NCI-H345 (cell line): ENCODE results near the gene GDPD5.

Source experiments
- DNase-seq: peaks from one replicate; lab custom pipeline; 2025; lab: John Stamatoyannopoulos, UW

Gene GDPD5

DNA sequence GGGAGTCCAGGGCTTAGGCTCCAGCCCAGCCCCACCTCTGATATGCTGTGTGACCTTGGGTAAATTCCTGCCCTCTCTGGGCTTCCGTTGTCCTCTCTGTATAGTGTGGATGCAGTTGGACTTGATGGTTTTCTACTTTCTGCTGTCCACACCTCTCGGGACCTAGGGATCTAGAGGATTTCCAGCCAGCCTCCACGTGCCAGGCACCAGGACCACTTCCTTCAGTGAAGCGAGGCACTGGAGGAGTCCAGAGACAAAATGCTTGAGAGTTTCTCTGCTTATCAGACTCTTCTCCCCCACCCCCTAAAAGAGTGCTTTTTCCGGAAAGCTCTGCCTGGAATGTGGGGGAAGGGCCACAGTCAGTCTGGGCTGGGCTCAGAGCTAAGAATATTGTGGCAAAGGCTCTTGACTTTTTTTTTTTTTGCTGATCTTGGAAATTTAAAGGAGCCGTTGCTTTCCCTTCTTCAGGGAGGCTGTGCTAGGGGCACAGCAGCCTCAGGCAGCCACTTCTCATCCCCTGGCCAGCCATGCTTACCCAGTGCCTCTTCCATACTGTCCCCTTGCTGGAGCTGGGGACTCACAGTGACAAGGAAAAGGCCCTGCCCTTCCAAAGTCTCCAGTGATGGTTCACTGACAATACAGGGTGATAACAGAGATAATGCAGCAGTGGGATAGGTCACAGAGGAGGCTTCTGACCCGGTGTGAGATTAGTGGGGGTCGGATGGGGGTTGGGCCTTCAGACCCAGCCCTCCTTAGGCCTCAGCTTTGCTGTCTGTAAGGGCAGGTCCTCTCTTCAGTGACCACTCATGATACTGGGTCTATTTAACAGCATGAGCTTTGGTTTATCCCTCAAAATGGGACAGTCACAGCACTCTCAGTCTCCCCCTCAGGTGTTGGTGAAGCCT, 33.5 kb upstream of the GDPD5 start:
- DNase-seq: no peak

DNA sequence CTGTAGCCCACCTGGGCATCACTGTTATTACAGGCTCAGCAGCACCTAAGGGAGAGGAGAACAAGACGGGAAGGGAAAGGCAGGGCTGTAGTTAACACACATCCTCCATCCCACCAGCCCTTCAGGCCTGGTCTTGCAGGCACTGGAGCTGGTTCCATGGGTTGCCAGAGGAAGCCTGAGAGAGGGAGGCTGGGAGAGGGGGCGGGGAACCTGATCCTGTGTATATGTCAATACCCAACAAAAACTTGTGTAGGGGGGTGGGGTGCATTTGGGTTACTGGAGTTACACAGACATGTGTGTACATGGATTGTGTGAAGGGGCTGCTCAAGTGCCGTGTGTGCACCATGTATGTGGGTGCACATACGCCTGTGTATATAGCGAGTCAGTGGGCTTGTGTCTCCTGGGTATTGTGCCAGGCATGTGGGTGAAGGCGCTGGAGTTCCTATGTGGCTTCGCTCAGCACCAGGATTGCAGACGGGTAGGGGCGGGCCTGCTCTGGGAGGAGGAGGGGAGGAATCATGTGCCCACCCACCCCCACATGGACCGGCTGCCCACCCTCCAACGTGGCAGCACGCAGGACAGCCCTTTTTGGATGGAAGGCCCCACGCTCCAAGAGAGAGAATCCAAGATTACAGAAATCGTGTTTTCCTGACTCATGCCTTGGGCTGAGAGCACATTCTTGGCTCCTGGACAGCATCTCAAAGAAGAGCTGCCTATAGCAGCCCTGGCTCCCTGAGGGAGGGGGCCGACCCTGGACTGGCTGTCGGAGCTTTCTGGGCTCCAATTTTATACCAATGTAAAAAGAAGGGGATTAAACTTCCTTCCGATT, 32.1 kb upstream of the GDPD5 start:
- DNase-seq: no peak

DNA sequence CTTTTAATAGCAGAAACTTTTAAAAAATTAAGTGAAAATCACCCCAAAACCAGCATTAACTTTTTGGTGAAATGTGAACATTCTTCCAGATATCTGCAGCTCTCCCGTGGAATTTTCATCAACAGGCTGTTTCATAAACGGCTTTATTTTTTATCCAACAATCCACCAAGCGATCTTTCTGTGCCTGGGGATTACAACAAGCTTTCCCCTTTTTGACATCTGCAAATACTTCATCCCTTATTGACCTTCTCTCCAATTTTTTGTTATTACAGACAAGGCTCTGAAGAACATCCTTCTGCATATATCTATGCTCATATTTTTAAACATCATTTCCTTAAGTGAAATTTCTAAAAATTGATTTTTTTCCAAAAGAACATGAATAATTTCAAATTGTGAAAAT, 30.5 kb upstream of the GDPD5 start:
- DNase-seq: no peak

DNA sequence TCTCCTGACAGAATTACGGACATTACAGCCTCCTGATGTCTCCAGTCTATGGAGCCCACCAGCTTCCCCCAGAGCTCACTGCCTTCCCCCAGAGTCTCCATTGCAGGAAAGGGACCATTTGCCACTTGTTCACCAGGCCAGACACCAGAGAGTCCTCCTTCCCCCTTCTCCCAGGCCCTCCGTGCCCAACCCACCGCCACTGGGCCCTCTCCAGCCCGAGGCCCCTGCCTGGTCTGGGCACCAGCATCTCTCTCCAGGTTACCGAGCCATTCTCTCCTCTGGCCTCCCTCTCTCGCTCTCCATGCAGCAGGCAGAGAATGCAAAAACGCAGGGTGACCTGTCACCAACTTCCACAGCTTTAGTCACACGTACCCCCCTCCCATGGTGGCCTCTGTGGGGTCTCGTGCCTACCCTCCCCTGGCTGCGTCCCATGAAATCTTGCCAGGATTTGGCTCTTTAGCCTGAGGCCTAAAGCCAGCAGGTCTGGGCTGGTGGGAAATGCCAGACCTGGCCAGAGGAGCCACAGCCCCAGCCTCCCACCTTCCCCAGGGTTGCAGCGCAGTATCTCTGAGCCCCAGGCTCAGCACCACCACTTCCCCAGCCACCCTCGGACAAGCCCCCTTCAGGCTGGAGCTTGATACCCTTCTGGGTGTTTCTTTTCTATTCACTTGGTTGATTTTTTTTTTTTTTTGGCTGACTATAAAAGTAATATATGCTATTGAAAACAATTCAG, 29.5 kb upstream of the GDPD5 start:
- no peak for DNase-seq

DNA sequence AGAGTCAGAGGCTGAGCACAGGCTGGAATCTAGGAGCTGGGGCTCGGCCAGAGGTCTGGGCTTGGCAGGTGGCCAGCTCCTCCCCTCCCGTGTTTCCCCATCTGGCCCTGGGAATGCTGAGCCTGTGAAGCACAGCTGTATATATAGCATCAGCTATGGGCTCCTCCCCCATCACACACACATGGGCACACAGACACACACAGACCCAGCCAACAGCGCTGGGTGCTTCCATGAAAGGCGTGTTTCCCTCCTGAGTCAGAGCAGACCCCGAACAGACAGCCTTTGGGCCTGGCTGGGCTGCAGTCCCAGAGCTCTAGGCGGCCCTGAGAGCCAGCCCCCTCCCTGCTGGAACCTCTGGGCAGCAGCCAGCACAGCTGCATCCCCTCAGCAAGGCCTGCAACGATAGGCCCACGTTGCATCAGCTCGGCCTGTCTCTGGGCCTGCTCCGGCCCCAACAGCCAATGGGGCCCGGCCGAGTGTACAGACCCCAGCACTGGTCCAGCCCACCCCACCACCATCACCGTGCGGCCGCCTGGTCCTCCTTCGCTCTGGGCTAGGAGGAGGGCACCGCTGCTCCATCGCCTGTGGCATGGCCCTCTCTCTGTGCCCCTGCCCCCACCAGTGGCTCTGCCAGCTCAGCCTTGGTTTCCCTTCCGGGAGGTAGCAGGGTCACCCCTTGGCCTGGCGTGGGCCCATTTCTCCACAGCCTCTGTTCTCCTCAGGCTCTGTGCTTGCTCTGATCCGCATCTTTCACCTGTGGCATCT, 28.7 kb upstream of the GDPD5 start:
- DNase-seq: peak; percentile 25

DNA sequence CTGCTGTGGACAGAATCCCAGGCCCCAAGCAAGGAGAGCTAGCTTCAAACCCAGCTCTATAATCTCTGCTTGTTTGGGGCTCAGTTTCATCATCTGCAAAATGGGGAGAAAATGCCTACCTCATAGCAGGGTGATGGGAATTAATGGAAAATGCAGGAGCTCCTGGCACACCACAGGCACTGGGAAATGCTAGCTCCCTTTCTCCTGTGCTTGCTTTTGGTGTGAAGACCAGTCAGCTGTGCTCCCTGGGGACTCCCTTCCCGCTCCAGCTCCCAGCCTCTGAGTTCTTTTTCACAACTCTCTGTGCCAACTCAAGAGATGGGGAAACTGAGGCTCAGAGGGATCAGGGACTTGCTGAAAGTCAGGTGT, 28.1 kb upstream of the GDPD5 start:
- no peak for DNase-seq

DNA sequence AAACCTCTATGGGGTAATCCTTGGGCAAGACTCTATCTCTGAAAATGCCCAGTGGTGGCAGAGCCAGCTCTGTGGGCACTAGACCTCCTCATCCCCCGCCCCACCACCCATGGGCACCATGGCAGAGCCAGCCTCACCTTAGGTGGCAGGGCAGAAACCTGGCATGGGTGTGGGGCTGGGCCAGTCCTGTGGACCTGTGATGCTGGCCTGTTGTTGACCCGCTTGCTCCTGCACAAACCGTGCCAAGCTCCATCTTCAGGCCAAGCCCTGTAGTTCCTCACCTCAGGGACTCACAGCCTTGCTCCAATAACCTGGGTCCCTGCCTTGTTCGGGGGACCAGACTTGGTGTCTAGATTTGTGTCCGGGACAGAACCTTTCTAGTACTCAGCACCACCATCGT, 27.4 kb upstream of the GDPD5 start:
- DNase-seq: no peak

DNA sequence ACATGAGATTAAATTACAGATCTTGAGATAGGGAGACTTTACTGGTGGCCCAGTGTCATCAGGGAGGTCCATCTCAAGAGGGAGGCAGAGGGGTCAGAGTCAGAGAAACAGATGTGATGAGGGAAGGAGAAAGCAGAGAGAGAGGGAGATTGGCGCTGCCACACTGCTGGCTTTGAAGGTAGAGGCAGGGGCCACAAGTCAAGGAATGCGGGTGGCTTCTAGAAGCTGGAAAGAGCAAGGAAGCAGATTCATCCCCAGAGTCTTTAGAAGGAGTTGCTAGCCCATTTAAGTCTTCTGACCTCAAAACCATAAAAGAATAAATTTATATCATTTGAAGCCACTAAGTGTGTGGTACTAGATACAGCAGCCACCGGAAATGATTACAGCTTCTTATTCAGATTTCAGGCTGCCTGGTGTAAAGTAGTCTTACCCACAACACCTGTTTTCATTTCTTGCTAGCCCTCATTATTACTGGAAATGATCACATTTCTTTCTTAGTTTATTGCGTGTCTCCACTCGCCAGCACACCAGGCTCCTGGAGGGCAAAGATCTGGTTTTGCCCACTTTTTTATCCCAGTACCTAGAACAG, 23.7 kb upstream of the GDPD5 start:
- no peak for DNase-seq

DNA sequence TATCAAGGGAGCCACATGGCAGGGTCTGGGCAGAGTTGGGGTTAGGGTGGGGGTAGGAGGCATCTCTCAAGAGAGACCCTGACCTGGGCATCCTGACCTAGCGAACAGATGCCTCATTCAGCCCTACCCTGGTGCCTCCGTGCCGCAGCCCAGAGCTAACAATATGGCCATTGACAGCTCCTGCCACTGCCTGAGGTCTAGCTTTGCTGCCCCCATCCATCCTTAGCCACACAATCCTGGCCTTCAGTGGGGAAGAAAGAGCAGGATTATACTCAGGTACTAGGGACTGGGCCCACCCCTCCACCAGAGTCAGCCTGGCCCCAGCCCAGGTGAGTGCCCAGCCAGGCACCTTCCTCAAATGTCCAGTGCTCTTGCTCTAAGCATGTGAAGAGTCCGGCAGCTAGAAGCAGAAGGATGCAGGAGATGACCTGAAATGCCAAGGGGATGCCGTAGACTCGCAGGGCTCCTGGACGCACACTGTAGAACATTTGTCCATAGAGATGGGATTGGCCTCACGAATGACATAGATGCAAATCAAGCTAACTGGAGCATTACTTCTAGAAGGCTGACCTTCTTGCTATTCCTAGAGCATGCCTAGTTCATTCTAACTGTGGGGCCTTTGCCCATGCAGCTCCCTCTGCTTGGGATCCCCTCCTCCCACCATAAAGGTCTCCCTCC, 23.0 kb upstream of the GDPD5 start:
- DNase-seq: no peak

DNA sequence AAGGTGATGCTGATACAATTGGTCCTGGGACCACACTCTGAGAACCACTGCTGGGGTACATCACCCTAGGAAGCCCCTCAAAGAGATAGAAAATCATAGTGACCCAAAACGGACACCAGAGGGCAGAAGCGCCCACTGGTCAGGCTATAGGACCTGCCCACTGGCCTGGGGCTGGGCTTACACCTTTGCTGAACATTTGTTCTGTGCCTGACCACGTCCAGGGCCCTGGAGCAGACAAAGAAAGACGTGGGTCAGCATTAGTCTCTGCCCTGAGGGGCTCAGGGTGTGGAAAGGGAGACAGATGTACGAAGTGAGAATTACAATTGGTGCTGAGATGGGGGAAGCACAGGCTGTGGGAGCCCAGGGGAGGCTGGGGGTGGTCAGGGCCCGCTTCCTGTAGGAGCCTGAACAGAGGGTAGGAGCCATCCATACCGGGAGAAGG, 21.9 kb upstream of the GDPD5 start:
- DNase-seq: peak; percentile 40

DNA sequence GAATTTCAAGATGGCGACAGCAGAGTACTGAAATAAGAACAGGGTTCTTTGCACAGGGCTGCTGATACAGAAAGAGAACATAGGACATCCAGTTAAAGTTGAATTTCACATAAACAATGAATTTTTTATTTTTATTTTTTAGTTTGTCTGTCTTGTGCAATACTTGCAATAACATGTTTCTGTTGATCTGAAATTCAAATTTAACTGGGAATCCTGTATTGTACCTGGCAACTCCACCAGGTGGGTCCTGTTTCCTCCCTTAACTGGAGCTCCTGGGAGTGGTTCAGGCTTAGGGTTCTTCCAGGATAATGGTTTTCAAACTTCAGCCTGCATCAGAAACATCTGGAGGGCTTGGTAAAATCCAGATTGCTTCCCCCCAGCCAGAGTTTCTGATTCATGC, 21.4 kb upstream of the GDPD5 start:
- no peak for DNase-seq

DNA sequence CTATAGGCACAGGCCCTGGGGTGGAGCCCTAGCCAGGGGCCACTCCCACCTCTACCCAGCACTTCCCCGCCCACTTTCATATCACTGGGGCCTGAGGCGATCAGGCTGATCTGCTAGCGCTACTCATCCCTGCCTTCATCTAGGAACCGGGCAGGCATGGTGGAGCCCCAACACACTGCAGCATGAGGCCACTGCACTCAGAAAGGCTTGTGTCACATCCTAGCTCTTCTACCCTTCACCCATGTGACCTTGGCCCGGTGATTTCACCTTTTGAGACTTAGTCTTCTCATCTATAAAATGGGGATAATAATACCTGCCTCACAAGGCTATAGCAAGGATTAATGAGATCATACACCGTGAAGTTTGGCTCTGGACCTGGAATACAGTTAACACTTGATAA, 18.1 kb upstream of the GDPD5 start:
- DNase-seq: no peak

DNA sequence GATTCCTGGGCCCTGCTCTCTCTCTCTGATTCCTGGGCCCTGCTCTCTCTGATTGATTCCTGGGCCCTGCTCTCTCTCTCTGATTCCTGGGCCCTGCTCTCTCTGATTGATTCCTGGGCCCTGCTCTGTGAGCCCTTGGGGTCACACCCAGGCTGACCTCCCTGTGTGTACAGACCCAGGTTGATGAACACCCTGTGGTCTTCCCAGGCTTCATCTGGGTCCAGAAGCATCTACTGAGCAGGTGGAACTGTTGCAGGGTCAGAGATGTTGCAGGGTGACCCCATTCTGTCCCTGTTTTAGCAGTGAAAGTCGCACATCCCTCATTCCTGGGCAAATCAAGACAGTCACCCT, 16.3 kb upstream of the GDPD5 start:
- DNase-seq: no peak

DNA sequence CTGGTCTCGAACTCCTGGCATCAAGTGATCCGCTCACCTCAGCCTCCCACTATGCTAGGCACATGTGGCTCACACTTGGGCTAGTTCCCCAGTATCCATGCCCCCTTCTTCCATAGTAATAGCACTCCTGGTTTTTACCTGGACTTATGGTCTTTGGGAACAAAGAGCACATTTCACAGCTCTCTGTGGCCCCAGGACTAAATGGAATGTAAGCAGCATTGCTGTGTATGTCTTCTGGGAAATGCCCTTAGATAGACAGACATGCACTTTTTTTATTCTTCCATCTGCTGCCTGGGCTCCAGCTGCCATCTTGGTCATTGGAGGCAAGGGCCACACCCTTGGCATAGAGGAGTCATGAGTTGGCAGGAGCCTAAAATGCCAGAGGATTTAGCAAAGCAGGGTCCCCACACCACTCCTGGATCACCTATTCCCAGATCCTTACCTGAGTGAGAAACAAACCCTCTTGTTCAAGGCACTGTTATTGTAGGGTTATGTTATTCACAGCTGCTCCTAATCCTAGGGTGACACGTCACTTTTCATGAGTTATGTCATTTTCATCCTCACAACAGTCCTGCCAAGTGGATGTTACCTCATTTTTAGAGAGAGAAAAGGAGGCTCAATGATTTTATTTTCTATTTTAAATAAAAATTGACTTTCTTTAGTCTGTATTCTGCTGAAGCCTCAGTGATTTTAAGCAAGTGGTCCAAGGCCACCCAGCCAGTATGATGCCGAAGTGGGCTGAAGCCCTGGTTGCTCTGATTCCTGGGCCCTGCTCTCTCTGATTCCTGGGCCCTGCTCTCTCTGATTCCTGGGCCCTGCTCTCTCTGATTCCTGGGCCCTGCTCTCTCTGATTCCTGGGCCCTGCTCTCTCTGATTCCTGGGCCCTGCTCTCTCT, 15.7 kb upstream of the GDPD5 start:
- no peak for DNase-seq

DNA sequence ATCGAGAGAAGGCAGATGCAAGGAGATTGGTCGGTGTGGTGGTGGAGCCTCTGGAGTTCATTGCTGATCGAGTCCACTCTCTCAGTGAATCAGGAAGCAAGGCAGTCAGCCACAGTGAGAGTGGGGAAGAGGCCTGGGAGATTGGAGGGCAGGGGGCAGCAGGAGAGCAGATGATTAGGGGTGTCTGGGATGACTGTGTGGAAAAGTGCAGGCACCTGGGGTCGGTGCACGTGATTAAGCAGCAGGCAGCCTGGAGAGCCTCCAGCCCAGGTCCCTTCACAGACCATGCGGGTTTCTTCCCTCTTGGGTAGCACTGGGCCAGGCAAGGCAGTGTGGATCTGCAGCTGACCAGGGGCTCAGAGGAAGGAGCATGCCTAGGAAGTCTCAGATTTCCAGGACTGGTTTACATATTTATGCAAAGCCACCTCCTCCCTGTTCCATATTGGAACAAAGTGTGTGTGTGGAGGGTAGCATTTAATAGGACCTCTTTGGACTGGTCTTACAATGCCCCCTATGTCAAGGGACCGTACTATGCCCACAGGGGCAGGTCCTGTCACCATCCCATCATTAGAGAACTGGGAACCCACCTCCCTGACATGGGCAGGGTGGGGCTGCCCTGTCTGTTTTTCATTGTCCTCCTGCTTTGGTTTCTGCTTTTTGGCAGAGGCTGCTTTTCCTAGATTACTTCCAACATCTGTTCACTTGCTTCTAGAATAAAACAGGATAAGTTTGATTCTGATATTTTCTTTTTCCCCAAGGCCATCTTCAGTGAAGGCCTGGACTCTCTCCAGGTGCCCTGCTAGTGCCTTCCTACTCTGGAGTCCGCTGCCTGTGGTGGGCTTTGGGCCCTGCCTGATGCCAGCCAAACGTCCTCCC, 14.0 kb upstream of the GDPD5 start:
- no peak for DNase-seq

DNA sequence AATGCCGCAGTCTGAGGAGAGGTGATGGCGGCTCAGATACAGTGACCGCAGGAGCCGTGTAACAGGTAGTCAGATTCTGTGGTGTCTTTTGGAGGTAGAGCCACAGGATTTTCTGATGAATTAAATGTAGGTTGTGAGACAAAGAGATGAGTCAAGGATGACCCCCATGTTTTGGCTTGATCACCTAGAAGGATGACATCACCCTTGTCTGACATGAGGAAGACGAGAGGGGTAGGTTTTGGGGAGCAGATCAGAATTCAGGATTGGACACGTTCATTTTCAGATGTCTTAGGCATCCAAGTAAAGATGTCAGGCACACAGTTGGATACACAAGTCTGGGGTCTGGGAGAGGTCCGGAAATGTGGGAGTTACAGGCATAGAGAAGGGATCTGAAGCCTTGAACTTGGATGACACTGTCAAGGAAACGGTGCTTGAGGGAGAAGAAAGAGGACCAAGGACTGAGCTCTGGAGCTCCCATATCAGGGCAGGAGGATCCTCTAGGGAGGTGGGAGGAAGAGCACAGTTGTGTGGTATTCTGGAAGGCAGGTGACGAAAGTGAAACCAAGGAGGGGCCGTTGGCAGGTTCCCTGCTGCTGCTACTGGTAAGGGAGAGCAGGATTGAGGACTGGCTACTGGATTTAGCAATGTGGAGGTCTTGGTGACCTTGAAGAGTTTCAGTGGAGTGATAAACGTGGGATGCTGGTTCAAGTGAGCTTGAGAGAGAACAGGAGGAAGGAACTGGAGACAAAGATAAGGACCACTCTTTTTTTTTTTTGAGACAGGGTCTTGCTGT, 12.6 kb upstream of the GDPD5 start:
- DNase-seq: no peak

DNA sequence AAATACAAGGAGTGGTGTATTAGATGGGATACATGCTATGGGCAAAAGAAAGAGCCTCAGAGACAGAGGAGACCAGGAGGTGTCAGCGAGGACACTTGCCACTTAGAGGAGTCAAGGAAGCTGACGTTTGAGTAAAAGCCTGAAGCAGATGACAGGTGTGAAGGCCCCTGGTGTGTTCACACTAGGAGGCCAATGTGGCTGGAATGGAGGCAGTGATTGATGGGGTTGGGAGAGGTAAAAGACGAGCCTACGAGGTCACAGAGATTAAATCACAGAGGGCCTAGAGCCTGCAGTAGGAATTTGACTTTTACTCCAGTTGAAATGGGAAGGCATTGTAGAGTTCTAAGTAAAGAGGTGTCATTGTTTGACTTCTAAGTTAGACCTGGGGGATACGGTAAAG, 12.0 kb upstream of the GDPD5 start:
- no peak for DNase-seq
